HG03571 (cell line): ENCODE measurements around the gene HMGCL.

Experiments used
- ATAC-seq: cut with Tn5 transposase; IDR thresholded peaks from one replicate; pipeline ENCODE4 v1.9.1; 2021; ENCODE audit not compliant: unreplicated experiment

HMGCL gene

GRCh38 chr1:23779826-23780371 is 45.3 kb downstream of the HMGCL start:
- no peak for ATAC-seq

GRCh38 chr1:23777979-23778814 is 47.0 kb downstream of the HMGCL start, which contains the start of gene PITHD1:
Gene PITHD1 (plus strand): TSS chr1:23778418. CDS start chr1:23778516, 98 bp downstream.
- ATAC-seq, result peak; percentile 42

- ATAC-seq, result no peak
Observed at GRCh38 chr1:23776217-23776616, 49.0 kb downstream of the HMGCL start.

DNA sequence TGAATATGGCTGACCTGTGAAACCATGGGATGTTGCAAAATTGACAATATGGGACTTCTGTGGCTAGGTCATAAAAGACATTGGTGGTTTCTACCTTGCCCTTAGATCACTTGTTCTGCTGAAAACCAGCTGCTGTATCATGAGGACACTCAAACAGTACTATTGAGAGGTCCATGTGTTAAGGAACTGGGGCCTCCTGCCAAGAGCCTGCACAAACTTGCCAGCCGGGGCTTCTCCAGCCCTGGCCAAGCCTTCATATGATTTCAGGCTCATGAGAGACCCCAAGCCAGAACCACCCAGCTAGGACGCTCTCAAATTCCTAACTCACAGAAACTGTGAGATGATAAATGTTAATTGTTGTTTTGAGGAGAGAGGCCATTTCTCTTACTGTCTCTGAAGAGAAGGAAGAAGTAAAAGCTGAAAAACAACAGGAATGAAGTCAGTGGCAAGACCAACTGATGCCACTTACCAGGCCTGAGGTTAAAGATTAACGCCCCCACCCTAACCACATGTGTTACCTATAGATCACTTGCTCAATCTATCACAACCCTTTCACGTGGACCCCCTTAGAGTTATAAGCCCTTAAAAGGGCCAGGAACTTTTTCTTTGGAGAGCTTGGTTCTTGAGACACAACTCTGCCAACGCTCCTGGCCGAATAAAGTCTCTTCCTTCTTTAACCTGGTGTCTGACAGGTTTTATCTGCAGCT is 50.9 kb downstream of the HMGCL start:
- ATAC-seq, result no peak

DNA sequence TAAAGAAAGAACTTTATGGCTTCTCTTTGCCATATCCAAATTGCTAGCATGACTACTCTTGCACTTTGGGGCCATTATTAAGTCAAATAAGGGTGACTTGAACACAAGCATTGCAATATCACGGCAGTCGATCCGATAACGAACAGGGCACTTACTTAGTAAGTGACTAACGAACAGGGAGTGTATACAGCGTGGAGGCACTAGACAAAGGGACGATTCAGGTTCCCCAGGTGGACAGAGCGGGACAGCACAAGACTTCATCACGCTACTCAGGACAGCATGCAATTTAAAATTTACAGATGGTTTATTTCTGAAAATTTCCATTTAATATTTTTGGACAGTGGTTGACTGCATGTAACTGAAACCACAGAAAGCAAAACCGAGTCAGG is 52.4 kb downstream of the HMGCL start:
- no peak for ATAC-seq

GRCh38 chr1:23772049-23772853 is 53.0 kb downstream of the HMGCL start:
- ATAC-seq, result peak; percentile 68

GRCh38 chr1:23768733-23769132 is 56.5 kb downstream of the HMGCL start:
- no peak for ATAC-seq

DNA sequence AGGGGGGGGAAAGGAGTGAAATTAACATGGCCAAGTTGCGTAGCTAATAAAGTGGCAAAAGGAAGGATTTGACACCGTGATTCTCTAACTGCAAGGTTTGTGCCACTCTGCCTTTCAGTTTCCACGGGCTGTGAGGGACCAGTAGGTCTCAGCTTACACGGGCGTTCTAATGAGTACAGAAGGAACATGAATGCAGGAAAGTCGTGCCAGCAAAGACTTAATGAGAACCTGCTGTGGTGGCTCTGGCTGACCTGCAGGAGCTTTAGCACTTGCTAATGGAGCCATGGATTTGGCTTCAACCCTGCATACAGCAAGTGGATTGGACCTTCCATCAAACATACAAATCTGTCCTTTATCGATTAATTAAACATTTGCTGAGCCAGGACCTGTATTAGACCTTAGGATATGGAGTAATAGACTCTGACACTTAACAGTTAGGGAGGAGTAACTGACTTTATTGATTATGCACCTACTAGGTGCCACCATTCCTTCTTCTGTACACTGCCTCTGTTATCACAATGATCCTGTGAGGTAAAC is 62.1 kb downstream of the HMGCL start:
- no peak for ATAC-seq

DNA sequence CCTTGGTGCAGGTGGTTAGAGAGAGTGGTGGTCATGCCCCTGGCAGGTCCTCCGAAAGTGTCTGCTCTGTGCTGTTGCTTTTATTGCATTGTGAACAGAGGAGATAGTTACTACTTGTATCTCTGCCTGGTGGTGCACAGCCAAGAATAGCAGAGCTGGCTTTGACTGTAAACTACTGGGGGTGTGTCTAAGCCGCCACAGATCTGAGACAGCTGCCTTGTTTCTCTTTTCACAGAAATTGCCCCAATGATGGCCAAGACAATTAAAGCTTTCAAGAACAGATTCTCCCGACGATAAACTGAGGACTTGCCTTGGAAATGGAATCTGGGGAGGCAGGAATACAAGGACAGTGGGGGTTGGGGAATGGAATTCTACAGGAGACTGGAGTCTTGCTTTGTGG is 66.0 kb downstream of the HMGCL start:
- ATAC-seq, result no peak

DNA sequence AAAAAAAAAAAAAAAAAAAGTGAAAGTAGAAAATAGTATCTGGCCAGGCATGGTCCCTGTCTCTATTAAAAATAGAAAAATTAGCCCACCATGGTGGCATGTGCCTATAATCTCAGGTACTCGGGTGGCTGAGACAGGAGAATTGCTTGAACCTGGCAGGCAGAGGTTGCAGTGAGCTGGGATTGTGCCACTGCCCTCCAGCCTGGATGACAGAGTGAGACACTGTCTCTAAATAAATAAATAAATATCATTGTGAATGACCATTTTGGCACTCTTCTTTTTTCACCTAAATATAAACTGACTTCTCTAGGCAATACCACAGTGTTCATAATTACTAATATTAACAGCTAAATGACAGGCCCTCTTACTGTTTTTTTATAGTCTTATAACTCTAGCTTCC is 67.4 kb downstream of the HMGCL start:
- no peak for ATAC-seq

- no peak for ATAC-seq
Observed at GRCh38 chr1:23756676-23757075, 68.6 kb downstream of the HMGCL start.

DNA sequence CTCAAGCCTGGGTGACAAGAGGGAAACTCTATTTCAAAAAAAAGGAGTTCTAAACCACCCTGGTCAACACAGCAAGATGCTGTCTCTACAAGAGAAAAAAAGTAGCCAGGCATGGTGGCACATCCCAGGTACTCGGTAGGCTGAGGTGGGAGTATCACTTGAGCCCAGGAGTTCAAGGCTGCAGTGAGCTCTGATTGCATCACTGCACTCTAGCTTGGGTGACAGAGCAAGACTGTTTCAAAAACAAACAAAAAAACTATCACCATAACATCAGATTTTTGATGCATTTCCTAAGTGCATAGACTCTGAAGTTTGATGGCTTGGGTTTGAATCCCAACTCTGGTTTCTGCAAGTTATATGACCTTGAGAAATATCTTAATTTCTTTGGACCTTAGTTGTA is 72.3 kb downstream of the HMGCL start:
- no peak for ATAC-seq
